GM12878 (cell line): Measurements from ENCODE around the gene CTSF. TPM values are rescaled to one million over a fixed set of nuclear protein-coding genes. Genes with fewer than 3 reads are reported as not detected.
"Not testable (repeated sequence)": the region's sequence is repeated elsewhere in the genome, so short reads cannot be mapped to it uniquely, and the experiment has no call there.

Experiments
- ATAC-seq: fragments of 200-7000 bp; cut with Tn5 transposase; 3 replicates; pipeline ENCODE4 v1.9.1; 2020; ENCODE audit warnings: mild to moderate bottlenecking, moderate library complexity
- BruUV-seq: library from RNA; stranded (reverse); fragments of 400-500 nt; replicated peaks from 2 replicates; lab custom pipeline; 2021; lab: Mats Ljungman, UMichigan
- CTCF ChIA-PET: fragments of 300-600 bp; sonication (Branson Sonifier 250); formaldehyde crosslinking; extraction: SDS; loops from one replicate; lab custom pipeline; 2021; ENCODE audit warnings: inconsistent platforms; lab: Yijun Ruan, JAX
- POLR2A ChIA-PET: fragments of 350-600 bp; formaldehyde crosslinking; extraction: SDS; loops from one replicate; lab custom pipeline; 2021; ENCODE audit warnings: inconsistent platforms; lab: Charles Lee
- RAD21 ChIA-PET: fragments of 300-600 bp; sonication (Branson Sonifier 250); formaldehyde crosslinking; loops from one replicate; lab custom pipeline; 2023; ENCODE audit warnings: antibody characterized with exemption; ENCODE audit not compliant: unreplicated experiment; lab: Charles Lee
- SMC1A ChIA-PET: fragments of 300-600 bp; sonication (Branson Sonifier 250); formaldehyde crosslinking; loops from one replicate; lab custom pipeline; 2023; ENCODE audit not compliant: unreplicated experiment, uncharacterized antibody; lab: Charles Lee
- DNase-seq: peaks from one replicate; pipeline ENCODE4 v3.0.0-alpha.2; 2011; ENCODE audit warnings: low read depth, low spot score
- FAIRE-seq: peaks from 3 replicates; lab custom pipeline; 2011; peaks lifted over from hg19 to GRCh38; lab: Jason Lieb, UNC
- H2AFZ ChIP-seq: 2 replicates; pipeline ENCODE4 v1.6.0; 2011; ENCODE audit warnings: low read depth, low read length, control low read depth; ENCODE audit not compliant: control insufficient read depth
- H3K27ac ChIP-seq: 2 replicates; pipeline ENCODE4 v1.5.1; 2011; ENCODE audit warnings: control low read depth; ENCODE audit not compliant: control insufficient read depth, insufficient read depth
- H3K27me3 ChIP-seq, 2 experiments: replicated peaks in 1 of 2; 2 replicates each; pipeline versions ENCODE4 v1.6.0 to v1.6.1; 2011; ENCODE audit warnings: low read length in 1 of 2; ENCODE audit not compliant: control insufficient read depth in 2 of 2, insufficient read depth in 2 of 2
- H3K36me3 ChIP-seq, 2 experiments: 2 replicates each; pipeline ENCODE4 v1.5.1; 2011; ENCODE audit warnings: low read length in 1 of 2; ENCODE audit not compliant: control insufficient read depth in 2 of 2, insufficient read depth in 2 of 2
- H3K4me1 ChIP-seq: 2 replicates; pipeline ENCODE4 v1.6.1; 2011; ENCODE audit warnings: mild to moderate bottlenecking, low read length, moderate library complexity, mixed read lengths; ENCODE audit not compliant: control insufficient read depth, insufficient read depth
- H3K4me2 ChIP-seq: 2 replicates; pipeline ENCODE4 v1.6.0; 2011; ENCODE audit warnings: control low read depth; ENCODE audit not compliant: control insufficient read depth, insufficient read depth
- H3K4me3 ChIP-seq: fragments of 200-600 bp; sonication (generic); 2 replicates; pipeline ENCODE4 v1.5.1; 2016
- H3K79me2 ChIP-seq: 2 replicates; pipeline ENCODE4 v1.6.0; 2011; ENCODE audit warnings: low read length; ENCODE audit not compliant: control insufficient read depth, insufficient read depth
- H3K9ac ChIP-seq: 2 replicates; pipeline ENCODE4 v1.8.0; 2011; ENCODE audit warnings: low read length, control low read depth, mixed read lengths; ENCODE audit not compliant: control insufficient read depth, insufficient read depth
- H3K9me3 ChIP-seq: replicated peaks from 3 replicates; pipeline ENCODE4 v1.5.1; 2011; ENCODE audit warnings: mild to moderate bottlenecking, low read length; ENCODE audit not compliant: control insufficient read depth, insufficient read depth
- H4K20me1 ChIP-seq: 2 replicates; pipeline ENCODE4 v1.6.0; 2011; ENCODE audit not compliant: control insufficient read depth, insufficient read depth
- FOXM1 ChIP-seq: IDR thresholded peaks from 2 replicates; pipeline ENCODE4 v1.6.1; 2012; ENCODE audit warnings: low read depth, mild to moderate bottlenecking, inconsistent platforms, low read length, moderate library complexity
- WGBS: methylation state at CpG from one replicate; pipeline ENCODE4 v1.1.6; 2016; ENCODE audit warnings: low lambda C conversion rate; ENCODE audit not compliant: insufficient replicate concordance, insufficient coverage; ENCODE audit errors: missing lambda C conversion rate; 5-methylcytosine and 5-hydroxymethylcytosine counted together
- in situ Hi-C: fragments of 300-500 bp; cut with MboI; formaldehyde crosslinking; loops from 9 replicates; pipeline ENCODE4 v1.14.3; 2018; ENCODE audit warnings: mixed read lengths
- intact Hi-C: fragments of 100-400 bp; cut with micrococcal nuclease; formaldehyde crosslinking; loops from one replicate; pipeline ENCODE4 v1.14.2; 2022; ENCODE audit not compliant: unreplicated experiment
- polyA plus RNA-seq, 11 experiments: library from polyadenylated mRNA; depleted of rRNA in 4 of 11; unstranded in 6 of 11; stranded (reverse) in 5 of 11; fragments of >200 nt; fragmentation: Nextera tagmentation in 4 of 11; fragmentation: Illumina TruSeq in 1 of 11; extraction: Ambion mirVana in 4 of 11; extraction: Trizol in 1 of 11; gene quantifications; 1 replicate in 1 of 11; 2 replicates in 10 of 11; pipeline versions ENCODE4 v1.2.1 to v1.2.3, GENCODE V29; 2011 to 2016; ENCODE audit warnings: inconsistent platforms in 2 of 11, missing spikeins in 2 of 11, low read depth in 1 of 11
- total RNA-seq, 4 experiments: library from RNA; depleted of rRNA in 3 of 4; stranded (reverse); fragments of >200 nt in 3 of 4; fragmentation: Illumina TruSeq in 1 of 4; extraction: Trizol in 1 of 4; gene quantifications; 2 replicates each; pipeline versions ENCODE4 v1.2.1 to v1.2.3, GENCODE V29; 2013 to 2021
- TF ChIP-seq, protein P1 (sequence below): fragments of 450-650 bp; IDR thresholded peaks from 2 replicates; pipeline ENCODE4 v1.6.1; 2018; ENCODE audit warnings: mild to moderate bottlenecking, low read depth, moderate library complexity; ENCODE audit not compliant: partially characterized antibody

Gene CTSF
- total and polyA plus RNA-seq, 10 of the 15 experiments (the other 5 are each of a cell fraction or from before 2014, with no cell fraction given) = 0.11 to 0.41 (median 0.26) TPM; not detected in 4

GRCh38 chr11:66607126-66607834 is 38.9 kb upstream of the CTSF start:
- POLR2A ChIA-PET = interaction anchor here (1.1 to 2.4 kb wide), 3 partner anchors 10 to 15 kb away, joined by 4 to 8 read pairs (median 6); partner anchors contain the start of genes CCDC87, CCS and RBM14
- RAD21 ChIA-PET = interaction anchor here (0.8 kb wide), 1 partner anchor 271 kb away, joined by 3 read pairs; the partner anchor contains the start of gene RIN1
- Histone ChIP-seq H2AFZ (no peak overlapping the region), H3K36me3 (peaks cover 0 to 9% of the 10 kb centered on the region in 2 experiments; a peak in 3 of 4 replicates), H3K4me1 (peaks cover 29% of the 10 kb centered on the region), H4K20me1 (no peaks in the 10 kb centered on the region), H3K4me3 (no peak overlapping the region), H3K9me3 (no peaks in the 10 kb centered on the region), H3K27ac (no peak overlapping the region), H3K27me3 (no peaks in the 10 kb centered on the region), H3K9ac (no peak overlapping the region), H3K79me2 (no peaks in the 10 kb centered on the region), H3K4me2 (no peak overlapping the region)
- WGBS = 85% methylated on average over 8 of the region's 8 CpGs
- no TSS peak for BruUV-seq
- SMC1A ChIA-PET = interaction anchor here (0.7 to 1.1 kb wide), 2 partner anchors 11 to 12 kb away, joined by 3 to 4 read pairs; no protein-coding TSS in a partner anchor
- no peak for DNase-seq
- no peak for ATAC-seq
- intact Hi-C loops = no loop called here
- FAIRE-seq = no peak
- TF ChIP-seq, protein P1, sequence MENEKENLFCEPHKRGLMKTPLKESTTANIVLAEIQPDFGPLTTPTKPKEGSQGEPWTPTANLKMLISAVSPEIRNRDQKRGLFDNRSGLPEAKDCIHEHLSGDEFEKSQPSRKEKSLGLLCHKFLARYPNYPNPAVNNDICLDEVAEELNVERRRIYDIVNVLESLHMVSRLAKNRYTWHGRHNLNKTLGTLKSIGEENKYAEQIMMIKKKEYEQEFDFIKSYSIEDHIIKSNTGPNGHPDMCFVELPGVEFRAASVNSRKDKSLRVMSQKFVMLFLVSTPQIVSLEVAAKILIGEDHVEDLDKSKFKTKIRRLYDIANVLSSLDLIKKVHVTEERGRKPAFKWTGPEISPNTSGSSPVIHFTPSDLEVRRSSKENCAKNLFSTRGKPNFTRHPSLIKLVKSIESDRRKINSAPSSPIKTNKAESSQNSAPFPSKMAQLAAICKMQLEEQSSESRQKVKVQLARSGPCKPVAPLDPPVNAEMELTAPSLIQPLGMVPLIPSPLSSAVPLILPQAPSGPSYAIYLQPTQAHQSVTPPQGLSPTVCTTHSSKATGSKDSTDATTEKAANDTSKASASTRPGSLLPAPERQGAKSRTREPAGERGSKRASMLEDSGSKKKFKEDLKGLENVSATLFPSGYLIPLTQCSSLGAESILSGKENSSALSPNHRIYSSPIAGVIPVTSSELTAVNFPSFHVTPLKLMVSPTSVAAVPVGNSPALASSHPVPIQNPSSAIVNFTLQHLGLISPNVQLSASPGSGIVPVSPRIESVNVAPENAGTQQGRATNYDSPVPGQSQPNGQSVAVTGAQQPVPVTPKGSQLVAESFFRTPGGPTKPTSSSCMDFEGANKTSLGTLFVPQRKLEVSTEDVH = no peak
- no peak for TF ChIP-seq FOXM1
- CTCF ChIA-PET = interaction anchor here (0.7 to 4.5 kb wide), 6 partner anchors 12 to 71 kb away, joined by 3 to 21 read pairs (median 4); partner anchors contain the start of genes CCDC87, RBM4 and RBM4B
- in situ Hi-C loops = no loop called here

DNA sequence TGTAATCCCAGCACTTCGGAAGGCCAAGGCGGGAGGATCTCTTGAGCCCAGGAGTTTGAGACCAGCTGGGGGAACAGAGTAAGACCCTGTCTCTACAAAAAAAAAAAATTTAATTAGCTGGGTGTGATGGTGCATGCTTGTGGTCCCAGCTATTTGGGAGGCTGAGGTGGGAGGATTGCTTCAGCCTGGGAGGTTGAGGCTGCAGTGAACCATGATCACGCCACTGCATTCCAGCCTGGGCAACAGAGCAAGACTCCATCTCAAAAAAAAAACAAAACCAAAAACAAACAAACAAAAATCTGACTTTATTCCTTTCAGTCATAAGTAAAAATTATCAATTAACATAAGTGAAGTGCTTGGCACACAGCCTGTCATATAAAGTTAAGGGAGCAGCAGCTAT is 38.2 kb upstream of the CTSF start:
- DNase-seq, H3K79me2 ChIP-seq, H3K9ac ChIP-seq, H3K36me3 ChIP-seq, H4K20me1 ChIP-seq, H2AFZ ChIP-seq, H3K27ac ChIP-seq, in situ Hi-C loops, intact Hi-C loops, ATAC-seq, H3K4me2 ChIP-seq, H3K9me3 ChIP-seq, H3K27me3 ChIP-seq, H3K4me3 ChIP-seq, FAIRE-seq, BruUV-seq: not testable (repeated sequence)
- 98% methylated on average over 3 of the region's 3 CpGs for WGBS
- SMC1A ChIA-PET = interaction anchor here (0.7 to 1.1 kb wide), 2 partner anchors 11 to 13 kb away, joined by 3 to 4 read pairs; no protein-coding TSS in a partner anchor
- POLR2A ChIA-PET = interaction anchor here (1.1 to 1.5 kb wide), 2 partner anchors 11 to 14 kb away, joined by 4 to 6 read pairs; partner anchors contain the start of genes CCDC87 and CCS
- RAD21 ChIA-PET = interaction anchor here (0.8 kb wide), 1 partner anchor 270 kb away, joined by 3 read pairs; the partner anchor contains the start of gene RIN1
- peaks cover 27% of the 10 kb centered on the region for H3K4me1 ChIP-seq
- CTCF ChIA-PET = interaction anchor here (0.7 to 4.5 kb wide), 7 partner anchors 11 to 71 kb away, joined by 3 to 21 read pairs (median 3); partner anchors contain the start of genes CCDC87, RBM4 and RBM4B
